Lung (tissue), 12 donors: ENCODE results near the gene ATP5PF. TPM values are rescaled to one million over a fixed set of nuclear protein-coding genes. Genes with fewer than 3 reads are reported as not detected.
"Not testable (repeated sequence)": the region's sequence is repeated elsewhere in the genome, so short reads cannot be mapped to it uniquely, and the experiment has no call there.

Source experiments
- ATAC-seq: fragments of 200-7000 bp; cut with Tn5 transposase; one replicate; pipeline ENCODE4 v1.9.1; 2020; ENCODE audit warnings: moderate number of reproducible peaks; ENCODE audit not compliant: insufficient read depth, low FRiP score
- DNase-seq, 3 donors: peaks; one replicate each; pipeline ENCODE4 v3.0.0-alpha.2; 2013 to 2017
- H3K27ac ChIP-seq, 2 donors: one replicate each; pipeline ENCODE4 v1.5.1; 2013; ENCODE audit warnings: mild to moderate bottlenecking in 2 of 2, moderate library complexity in 2 of 2, control low read depth in 1 of 2, inconsistent platforms in 1 of 2, low read depth in 1 of 2, low read length in 1 of 2
- H3K27me3 ChIP-seq, 3 donors: one replicate each; pipeline ENCODE4 v1.5.1; 2013; ENCODE audit warnings: low read length in 2 of 3; ENCODE audit not compliant: control insufficient read depth in 3 of 3, insufficient read depth in 3 of 3
- H3K36me3 ChIP-seq, 4 donors: one replicate each; pipeline ENCODE4 v1.5.1; 2013; ENCODE audit warnings: low read length in 4 of 4, mild to moderate bottlenecking in 1 of 4, moderate library complexity in 1 of 4; ENCODE audit not compliant: control insufficient read depth in 4 of 4, insufficient read depth in 4 of 4
- H3K4me1 ChIP-seq, 5 donors: one replicate each; pipeline ENCODE4 v1.5.1; 2013; ENCODE audit warnings: low read length in 5 of 5, mild to moderate bottlenecking in 2 of 5, moderate library complexity in 1 of 5; ENCODE audit not compliant: control insufficient read depth in 5 of 5, insufficient read depth in 5 of 5
- H3K4me3 ChIP-seq: one replicate; pipeline ENCODE4 v1.5.1; 2013; ENCODE audit warnings: mild to moderate bottlenecking, control low read depth, moderate library complexity
- H3K9ac ChIP-seq, 2 donors: one replicate each; pipeline ENCODE4 v1.5.1; 2013; ENCODE audit warnings: low read length in 2 of 2, control low read depth in 1 of 2; ENCODE audit not compliant: insufficient read depth in 1 of 2
- H3K9me3 ChIP-seq, 4 donors: one replicate each; pipeline ENCODE4 v1.5.1; 2013; ENCODE audit warnings: low read length in 3 of 4, mild to moderate bottlenecking in 1 of 4, moderate library complexity in 1 of 4; ENCODE audit not compliant: control insufficient read depth in 4 of 4, insufficient read depth in 3 of 4
- CTCF ChIP-seq: IDR thresholded peaks from 2 replicates; pipeline ENCODE4 v1.5.1; 2012; ENCODE audit warnings: mild to moderate bottlenecking; ENCODE audit errors: control extremely low read depth, extremely low read depth
- WGBS, 2 donors: extraction: QIAGEN DNeasy Blood & Tissue Kit; methylation state at CpG; one replicate each; pipeline ENCODE4 v1.1.7; 2013; 5-methylcytosine and 5-hydroxymethylcytosine counted together
- polyA plus RNA-seq, 2 donors: library from polyadenylated mRNA; stranded (reverse); fragments of 200-250 nt; gene quantifications; one replicate each; pipeline ENCODE4 v1.2.1, GENCODE V29; 2013
- total RNA-seq, 2 donors: library from RNA; depleted of rRNA in 1 of 2; stranded (reverse); fragments of >200 nt in 1 of 2; gene quantifications; one replicate each; pipeline ENCODE4 v1.2.1, GENCODE V29; 2014 to 2021
- donor health status: control.
- donor health status: control.
- donor health status: Bipolar disorder and iron deficiency.
- donor health status: healthy.
- donor health status: DM: yes; HTN: yes; CAD: no.

Gene ATP5PF
- total and polyA plus RNA-seq, 4 donors = 72.8 to 289 (median 133) TPM

GRCh38 chr21:25700741-25701140, 34.0 kb downstream of the ATP5PF start:
- H3K9ac ChIP-seq = no peak overlapping the region
- H3K4me3 ChIP-seq = no peak overlapping the region
- peaks cover 0 to 2% (median 0%) of the 10 kb centered on the region in 4 donors for H3K36me3 ChIP-seq
- 92 to 94% methylated on average over 1 of the region's 1 CpG for WGBS, 2 donors
- H3K4me1 ChIP-seq = no peaks in the 10 kb centered on the region
- no peaks in the 10 kb centered on the region for H3K9me3 ChIP-seq
- H3K27me3 ChIP-seq = no peaks in the 10 kb centered on the region
- no peak for ATAC-seq
- no peak for TF ChIP-seq CTCF
- peak overlapping the region in 1 of 2 donors; percentile 1 for H3K27ac ChIP-seq
- DNase-seq = no peak

- 91 to 93% methylated on average over 18 to 36 of the region's 36 CpGs for WGBS, 2 donors
- not testable (repeated sequence) for DNase-seq, H3K4me1 ChIP-seq, H3K9me3 ChIP-seq, H3K36me3 ChIP-seq, H3K4me3 ChIP-seq, H3K27ac ChIP-seq, H3K27me3 ChIP-seq, H3K9ac ChIP-seq, ATAC-seq
These were observed 39.2 kb downstream of the ATP5PF start for GRCh38 chr21:25695461-25695860.

- H3K9me3 ChIP-seq = no peaks in the 10 kb centered on the region
- H3K27ac ChIP-seq = no peak overlapping the region
- DNase-seq = peak in 1 of 3 donors; percentile 14
- H3K4me1 ChIP-seq = peaks cover 0 to 3% (median 0%) of the 10 kb centered on the region in 5 donors
- no peak for TF ChIP-seq CTCF
- H3K36me3 ChIP-seq = peaks cover 0 to 4% (median 0%) of the 10 kb centered on the region in 4 donors
- 57 to 76% methylated on average over 3 of the region's 3 CpGs for WGBS, 2 donors
- H3K4me3 ChIP-seq = no peak overlapping the region
- ATAC-seq = no peak
- H3K27me3 ChIP-seq = no peaks in the 10 kb centered on the region
- H3K9ac ChIP-seq = no peak overlapping the region
These were observed 42.7 kb downstream of the ATP5PF start for GRCh38 chr21:25691976-25692375.

GRCh38 chr21:25689226-25689625, 45.5 kb downstream of the ATP5PF start:
- ATAC-seq (no peak), DNase-seq (no peak)
- no peak overlapping the region for H3K4me3 ChIP-seq
- peaks cover 0 to 4% (median 0%) of the 10 kb centered on the region in 4 donors for H3K36me3 ChIP-seq
- no peak overlapping the region for H3K9ac ChIP-seq
- H3K9me3 ChIP-seq = no peaks in the 10 kb centered on the region
- 87 to 95% methylated on average over 1 of the region's 1 CpG for WGBS, 2 donors
- H3K4me1 ChIP-seq = peaks cover 0 to 6% (median 0%) of the 10 kb centered on the region in 5 donors
- H3K27me3 ChIP-seq = no peaks in the 10 kb centered on the region
- peak overlapping the region in 1 of 2 donors; percentile 59 for H3K27ac ChIP-seq
- TF ChIP-seq CTCF = no peak
